ENCODE results near the gene TUBA4A.
"Not testable (repeated sequence)": the region's sequence is repeated elsewhere in the genome, so short reads cannot be mapped to it uniquely, and the experiment has no call there.

Gene TUBA4A

GRCh38 chr2:219289195-219289536, 35.4 kb upstream of the TUBA4A start:
- no peak overlapping the region for H3K4me3 ChIP-seq (replicated peaks; ENCODE audit: insufficient read depth, low read length)
- no peak for TF ChIP-seq POLR2AphosphoS5 (IDR thresholded peaks at IDR 0.05; ENCODE audit: low read depth)
- TF ChIP-seq GABPA (IDR thresholded peaks at IDR 0.05; ENCODE audit: low read depth), result no peak
- no peak for DNase-seq (ENCODE audit: low read depth in 1 of 2, low spot score in 1 of 2)
- H3K27me3 ChIP-seq (ENCODE audit: insufficient read depth, poor library complexity, severe bottlenecking), result peaks cover 5% of the 10 kb centered on the region
- H3K27ac ChIP-seq (replicated peaks), result no peak overlapping the region

DNA sequence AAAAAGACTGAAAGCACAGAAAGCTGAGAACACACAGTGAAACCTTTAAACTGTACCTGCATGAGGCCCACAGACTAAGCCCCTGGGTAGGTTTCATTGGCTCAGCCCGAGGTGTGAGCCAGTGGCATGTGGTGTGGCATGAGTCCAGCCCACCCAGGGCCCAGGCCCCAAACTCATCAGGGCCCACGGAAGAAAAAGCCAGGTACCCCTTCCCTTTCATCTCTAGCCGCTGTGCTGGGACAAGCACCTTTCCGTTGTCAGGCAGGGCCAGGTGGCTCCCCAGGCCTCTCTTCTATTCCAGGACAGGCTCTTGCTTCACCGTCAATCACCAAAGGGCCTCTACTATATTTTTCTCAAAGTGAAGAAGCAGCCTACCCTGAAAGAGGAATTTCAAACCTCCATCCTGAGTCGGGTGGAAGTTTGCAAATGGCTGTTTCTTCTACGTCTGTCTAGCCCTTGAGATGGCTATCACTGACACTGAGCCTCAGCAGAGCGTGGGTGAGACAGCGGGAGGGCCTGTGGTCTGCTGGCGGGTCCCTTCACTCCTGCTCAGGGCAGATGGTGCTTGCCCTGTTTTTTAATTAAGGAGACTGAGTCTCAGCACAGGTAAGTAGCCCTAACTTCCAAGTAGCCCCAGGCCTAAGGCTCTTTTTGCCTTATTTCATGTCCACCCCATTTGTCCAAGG, 34.0 kb upstream of the TUBA4A start:
- TF ChIP-seq, protein P1, sequence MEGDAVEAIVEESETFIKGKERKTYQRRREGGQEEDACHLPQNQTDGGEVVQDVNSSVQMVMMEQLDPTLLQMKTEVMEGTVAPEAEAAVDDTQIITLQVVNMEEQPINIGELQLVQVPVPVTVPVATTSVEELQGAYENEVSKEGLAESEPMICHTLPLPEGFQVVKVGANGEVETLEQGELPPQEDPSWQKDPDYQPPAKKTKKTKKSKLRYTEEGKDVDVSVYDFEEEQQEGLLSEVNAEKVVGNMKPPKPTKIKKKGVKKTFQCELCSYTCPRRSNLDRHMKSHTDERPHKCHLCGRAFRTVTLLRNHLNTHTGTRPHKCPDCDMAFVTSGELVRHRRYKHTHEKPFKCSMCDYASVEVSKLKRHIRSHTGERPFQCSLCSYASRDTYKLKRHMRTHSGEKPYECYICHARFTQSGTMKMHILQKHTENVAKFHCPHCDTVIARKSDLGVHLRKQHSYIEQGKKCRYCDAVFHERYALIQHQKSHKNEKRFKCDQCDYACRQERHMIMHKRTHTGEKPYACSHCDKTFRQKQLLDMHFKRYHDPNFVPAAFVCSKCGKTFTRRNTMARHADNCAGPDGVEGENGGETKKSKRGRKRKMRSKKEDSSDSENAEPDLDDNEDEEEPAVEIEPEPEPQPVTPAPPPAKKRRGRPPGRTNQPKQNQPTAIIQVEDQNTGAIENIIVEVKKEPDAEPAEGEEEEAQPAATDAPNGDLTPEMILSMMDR (IDR thresholded peaks at IDR 0.05; ENCODE audit: insufficient read depth, low read length), result no peak
- TF ChIP-seq POLR2AphosphoS5 (IDR thresholded peaks at IDR 0.05; ENCODE audit: low read depth) (no peak), GABPA (IDR thresholded peaks at IDR 0.05; ENCODE audit: low read depth) (no peak), SPI1 (IDR thresholded peaks at IDR 0.05; ENCODE audit: borderline replicate concordance, low read depth) (no peak)
- TF ChIP-seq, protein P2, sequence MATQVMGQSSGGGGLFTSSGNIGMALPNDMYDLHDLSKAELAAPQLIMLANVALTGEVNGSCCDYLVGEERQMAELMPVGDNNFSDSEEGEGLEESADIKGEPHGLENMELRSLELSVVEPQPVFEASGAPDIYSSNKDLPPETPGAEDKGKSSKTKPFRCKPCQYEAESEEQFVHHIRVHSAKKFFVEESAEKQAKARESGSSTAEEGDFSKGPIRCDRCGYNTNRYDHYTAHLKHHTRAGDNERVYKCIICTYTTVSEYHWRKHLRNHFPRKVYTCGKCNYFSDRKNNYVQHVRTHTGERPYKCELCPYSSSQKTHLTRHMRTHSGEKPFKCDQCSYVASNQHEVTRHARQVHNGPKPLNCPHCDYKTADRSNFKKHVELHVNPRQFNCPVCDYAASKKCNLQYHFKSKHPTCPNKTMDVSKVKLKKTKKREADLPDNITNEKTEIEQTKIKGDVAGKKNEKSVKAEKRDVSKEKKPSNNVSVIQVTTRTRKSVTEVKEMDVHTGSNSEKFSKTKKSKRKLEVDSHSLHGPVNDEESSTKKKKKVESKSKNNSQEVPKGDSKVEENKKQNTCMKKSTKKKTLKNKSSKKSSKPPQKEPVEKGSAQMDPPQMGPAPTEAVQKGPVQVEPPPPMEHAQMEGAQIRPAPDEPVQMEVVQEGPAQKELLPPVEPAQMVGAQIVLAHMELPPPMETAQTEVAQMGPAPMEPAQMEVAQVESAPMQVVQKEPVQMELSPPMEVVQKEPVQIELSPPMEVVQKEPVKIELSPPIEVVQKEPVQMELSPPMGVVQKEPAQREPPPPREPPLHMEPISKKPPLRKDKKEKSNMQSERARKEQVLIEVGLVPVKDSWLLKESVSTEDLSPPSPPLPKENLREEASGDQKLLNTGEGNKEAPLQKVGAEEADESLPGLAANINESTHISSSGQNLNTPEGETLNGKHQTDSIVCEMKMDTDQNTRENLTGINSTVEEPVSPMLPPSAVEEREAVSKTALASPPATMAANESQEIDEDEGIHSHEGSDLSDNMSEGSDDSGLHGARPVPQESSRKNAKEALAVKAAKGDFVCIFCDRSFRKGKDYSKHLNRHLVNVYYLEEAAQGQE (IDR thresholded peaks at IDR 0.05; ENCODE audit: insufficient replicate concordance, low read depth), result no peak
- Histone ChIP-seq H3K4me3 (replicated peaks; ENCODE audit: insufficient read depth, low read length) (no peak overlapping the region), H3K27ac (replicated peaks) (no peak overlapping the region), H3K27me3 (ENCODE audit: insufficient read depth, poor library complexity, severe bottlenecking) (peaks cover 5% of the 10 kb centered on the region)
- DNase-seq (ENCODE audit: low read depth in 1 of 2, low spot score in 1 of 2), result no peak

GRCh38 chr2:219287116-219287440, 33.4 kb upstream of the TUBA4A start:
- not testable (repeated sequence) for H3K4me3 ChIP-seq (replicated peaks; ENCODE audit: insufficient read depth, low read length); DNase-seq (ENCODE audit: low read depth in 1 of 2, low spot score in 1 of 2); H3K27ac ChIP-seq (replicated peaks); H3K27me3 ChIP-seq (ENCODE audit: insufficient read depth, poor library complexity, severe bottlenecking)

DNA sequence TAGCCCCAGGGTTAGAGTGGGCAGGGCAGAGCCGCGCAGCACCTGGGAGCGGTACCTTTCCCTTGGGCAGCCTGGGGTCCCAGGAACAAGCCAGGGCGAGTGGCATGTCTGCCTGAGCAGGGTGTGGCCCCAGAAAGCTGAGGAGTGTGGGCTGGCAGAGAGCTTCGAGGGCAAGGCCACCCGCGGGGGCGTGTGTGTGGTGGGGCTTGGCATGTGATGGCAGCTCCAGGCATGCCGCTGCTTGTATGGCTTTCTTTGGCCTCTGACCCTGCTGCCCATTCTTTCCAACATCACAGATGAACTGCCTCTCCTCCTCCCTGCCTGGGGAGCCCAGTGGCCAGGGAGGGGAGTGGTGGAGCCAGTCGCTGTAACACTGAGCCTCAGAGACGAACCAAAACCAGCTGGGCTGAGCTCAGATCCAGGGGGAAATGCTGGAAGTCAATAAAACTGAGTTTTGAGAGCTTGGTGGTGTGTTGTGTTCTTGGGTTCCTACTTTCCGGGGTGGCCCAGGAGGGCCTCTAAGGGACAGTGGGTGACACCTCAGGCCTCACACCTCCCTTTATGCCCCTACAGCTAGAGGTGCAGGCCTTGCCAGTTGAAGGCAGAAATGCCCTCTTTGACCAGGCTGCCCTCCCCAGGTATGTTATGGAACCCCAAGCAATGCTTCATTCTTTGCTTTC, 32.9 kb upstream of the TUBA4A start:
- TF ChIP-seq SPI1 (IDR thresholded peaks at IDR 0.05; ENCODE audit: borderline replicate concordance, low read depth) (no peak), GABPA (IDR thresholded peaks at IDR 0.05; ENCODE audit: low read depth) (no peak), POLR2AphosphoS5 (IDR thresholded peaks at IDR 0.05; ENCODE audit: low read depth) (no peak)
- TF ChIP-seq, protein P2 (IDR thresholded peaks at IDR 0.05; ENCODE audit: insufficient replicate concordance, low read depth), result no peak
- H3K27me3 ChIP-seq (ENCODE audit: insufficient read depth, poor library complexity, severe bottlenecking), result peaks cover 5% of the 10 kb centered on the region
- no peak overlapping the region for H3K27ac ChIP-seq (replicated peaks)
- no peak overlapping the region for H3K4me3 ChIP-seq (replicated peaks; ENCODE audit: insufficient read depth, low read length)
- no peak for DNase-seq (ENCODE audit: low read depth in 1 of 2, low spot score in 1 of 2)

DNA sequence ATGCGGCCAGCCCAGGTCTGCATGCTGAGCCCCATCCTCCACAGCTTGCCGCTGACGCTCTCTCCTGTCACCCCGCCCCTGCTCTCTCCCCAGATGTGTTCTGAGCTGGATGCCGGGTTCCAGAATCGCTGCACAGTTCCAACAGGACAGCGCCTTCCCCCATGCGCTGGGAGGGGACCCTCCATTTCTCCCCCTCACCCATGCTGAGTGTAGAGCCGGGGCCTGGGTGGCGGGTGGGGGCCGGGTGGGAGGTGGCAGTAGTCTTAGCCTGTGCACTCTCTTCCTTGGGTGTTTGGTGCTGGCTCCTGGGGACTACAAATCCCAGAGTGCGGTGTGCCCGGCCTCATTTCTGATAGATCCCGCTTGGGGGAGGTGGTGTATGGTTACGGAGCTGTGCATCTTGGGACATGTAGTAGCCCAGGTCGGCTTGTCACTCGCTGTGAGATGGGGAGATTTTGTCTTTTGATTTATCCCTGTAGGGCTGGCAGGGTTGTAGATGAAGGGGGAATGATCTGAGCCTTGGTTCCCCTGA, 32.2 kb upstream of the TUBA4A start:
- no peak for DNase-seq (ENCODE audit: low read depth in 1 of 2, low spot score in 1 of 2)
- Histone ChIP-seq H3K4me3 (replicated peaks; ENCODE audit: insufficient read depth, low read length) (no peak overlapping the region), H3K27me3 (ENCODE audit: insufficient read depth, poor library complexity, severe bottlenecking) (no peaks in the 10 kb centered on the region), H3K27ac (replicated peaks) (no peak overlapping the region)
- TF ChIP-seq GABPA (IDR thresholded peaks at IDR 0.05; ENCODE audit: low read depth), result no peak
- no peak for TF ChIP-seq SPI1 (IDR thresholded peaks at IDR 0.05; ENCODE audit: borderline replicate concordance, low read depth)
- TF ChIP-seq, protein P2 (IDR thresholded peaks at IDR 0.05; ENCODE audit: insufficient replicate concordance, low read depth), result no peak
- TF ChIP-seq POLR2AphosphoS5 (IDR thresholded peaks at IDR 0.05; ENCODE audit: low read depth), result no peak
- TF ChIP-seq, protein P1 (IDR thresholded peaks at IDR 0.05; ENCODE audit: insufficient read depth, low read length), result no peak
